Lower leg skin (tissue), 3 donors: Measurements from ENCODE around the gene PCCA.

Experiments
- CTCF ChIP-seq, 3 donors: fragments of 450-650 bp; IDR thresholded peaks; one replicate each; pipeline ENCODE4 v1.5.1; 2016; ENCODE audit warnings: antibody characterized with exemption in 3 of 3, mild to moderate bottlenecking in 3 of 3, moderate library complexity in 2 of 3
- POLR2A ChIP-seq, 2 donors: fragments of 450-650 bp; IDR thresholded peaks; one replicate each; pipeline ENCODE4 v1.6.1; 2016 to 2017; ENCODE audit warnings: antibody characterized with exemption in 2 of 2, mild to moderate bottlenecking in 1 of 2, moderate library complexity in 1 of 2

GRCh38 chr13:100512422-100512821 lies 423.5 kb downstream of the PCCA start:
- no peak for TF ChIP-seq CTCF (IDR thresholded peaks at IDR 0.05)
- no peak for TF ChIP-seq POLR2A (IDR thresholded peaks at IDR 0.05)
